Neuronal stem cell (in vitro differentiated cells): ENCODE data around the gene KPNB1. TPM values are rescaled to one million over a fixed set of nuclear protein-coding genes. Genes with fewer than 3 reads are reported as not detected.
A peak's percentile ranks its signal among the peaks of the same experiment; 100 is the strongest.

Source experiments
- DNase-seq: peaks from one replicate; pipeline ENCODE4 v3.0.0-alpha.2; 2013; ENCODE audit warnings: low spot score
- H2AFZ ChIP-seq: one replicate; pipeline ENCODE4 v1.6.1; 2013; ENCODE audit warnings: mild to moderate bottlenecking, low read length, inconsistent platforms
- H2AK5ac ChIP-seq: 2 replicates; pipeline ENCODE4 v1.6.1; 2013; ENCODE audit warnings: low read depth, mild to moderate bottlenecking, inconsistent platforms, low read length, moderate library complexity, mixed read lengths
- H2BK120ac ChIP-seq: 2 replicates; pipeline ENCODE4 v1.6.1; 2013; ENCODE audit warnings: low read depth, mild to moderate bottlenecking, inconsistent platforms, low read length, moderate library complexity, mixed read lengths
- H2BK12ac ChIP-seq: one replicate; pipeline ENCODE4 v1.6.1; 2013; ENCODE audit warnings: low read length, inconsistent platforms
- H2BK15ac ChIP-seq: 2 replicates; pipeline ENCODE4 v1.6.1; 2013; ENCODE audit warnings: mild to moderate bottlenecking, low read length, inconsistent platforms, mixed read lengths
- H2BK5ac ChIP-seq: one replicate; pipeline ENCODE4 v1.6.1; 2013; ENCODE audit warnings: inconsistent platforms, mild to moderate bottlenecking, low read length, moderate library complexity
- H3K14ac ChIP-seq: one replicate; pipeline ENCODE4 v1.6.1; 2013; ENCODE audit warnings: low read length, inconsistent platforms
- H3K18ac ChIP-seq: 2 replicates; pipeline ENCODE4 v1.6.1; 2013; ENCODE audit warnings: low read length, inconsistent platforms
- H3K23ac ChIP-seq: 2 replicates; pipeline ENCODE4 v1.6.1; 2013; ENCODE audit warnings: low read depth, mild to moderate bottlenecking, mixed read lengths, low read length, inconsistent platforms; ENCODE audit not compliant: poor library complexity
- H3K27ac ChIP-seq: replicated peaks from 3 replicates; pipeline ENCODE4 v1.5.1; 2013; ENCODE audit warnings: low read length, inconsistent platforms
- H3K27me3 ChIP-seq, 3 experiments: 2 replicates each; pipeline ENCODE4 v1.6.1; 2013; ENCODE audit warnings: low read length in 3 of 3, mild to moderate bottlenecking in 2 of 3, inconsistent platforms in 1 of 3, low read depth in 1 of 3, mixed read lengths in 1 of 3, moderate library complexity in 1 of 3; ENCODE audit not compliant: control insufficient read depth in 3 of 3, insufficient read depth in 3 of 3
- H3K36me3 ChIP-seq, 2 donors: replicated peaks in 1 of 2; 2 replicates each; pipeline ENCODE4 v1.6.1; 2013; ENCODE audit warnings: low read length in 2 of 2; ENCODE audit not compliant: control insufficient read depth in 2 of 2, insufficient read depth in 2 of 2
- H3K4ac ChIP-seq: 2 replicates; pipeline ENCODE4 v1.6.1; 2013; ENCODE audit warnings: inconsistent platforms, mild to moderate bottlenecking, low read length, moderate library complexity
- H3K4me1 ChIP-seq, 2 donors: 1 replicate in 1 of 2; 2 replicates in 1 of 2; pipeline ENCODE4 v1.6.1; 2013; ENCODE audit warnings: low read length in 2 of 2, low read depth in 1 of 2; ENCODE audit not compliant: control insufficient read depth in 2 of 2, insufficient read depth in 1 of 2
- H3K4me2 ChIP-seq: one replicate; pipeline ENCODE4 v1.6.1; 2013; ENCODE audit warnings: mild to moderate bottlenecking, low read length, inconsistent platforms; ENCODE audit not compliant: insufficient read depth, poor library complexity, severe bottlenecking
- H3K4me3 ChIP-seq, 2 donors: 2 replicates each; pipeline ENCODE4 v1.5.1; 2013; ENCODE audit warnings: low read length in 2 of 2, mild to moderate bottlenecking in 2 of 2, inconsistent platforms in 1 of 2, moderate library complexity in 1 of 2
- H3K79me1 ChIP-seq: one replicate; pipeline ENCODE4 v1.6.1; 2013; ENCODE audit warnings: low read depth, mild to moderate bottlenecking, inconsistent platforms, low read length, moderate library complexity
- H3K9ac ChIP-seq: one replicate; pipeline ENCODE4 v1.6.1; 2013; ENCODE audit warnings: mild to moderate bottlenecking, low read depth, low read length, inconsistent platforms; ENCODE audit not compliant: poor library complexity
- H3K9me3 ChIP-seq, 2 donors: replicated peaks in 1 of 2; 2 replicates each; pipeline versions ENCODE3 to v1.6.1; 2013; ENCODE audit warnings: low read length in 2 of 2, mild to moderate bottlenecking in 2 of 2, inconsistent platforms in 1 of 2, low read depth in 1 of 2, mixed read lengths in 1 of 2, moderate library complexity in 1 of 2; ENCODE audit not compliant: control insufficient read depth in 2 of 2, insufficient read depth in 1 of 2
- H4K8ac ChIP-seq: one replicate; pipeline ENCODE4 v1.6.1; 2013; ENCODE audit warnings: low read depth, mild to moderate bottlenecking, inconsistent platforms, low read length, moderate library complexity
- H4K91ac ChIP-seq: one replicate; pipeline ENCODE4 v1.6.1; 2013; ENCODE audit warnings: low read length, low read depth, mild to moderate bottlenecking, inconsistent platforms; ENCODE audit not compliant: poor library complexity
- WGBS, 2 donors: extraction: QIAGEN DNeasy Blood & Tissue Kit; methylation state at CpG; one replicate each; pipeline ENCODE4 v1.1.7; 2013; ENCODE audit warnings: missing lambda C conversion rate in 2 of 2, mixed read lengths in 1 of 2; ENCODE audit not compliant: insufficient read length in 2 of 2, insufficient replicate concordance in 1 of 2; ENCODE audit errors: extremely low coverage in 2 of 2; 5-methylcytosine and 5-hydroxymethylcytosine counted together
- polyA plus RNA-seq, 2 experiments: library from polyadenylated mRNA; stranded (reverse); fragments of 200-250 nt; gene quantifications; one replicate each; pipeline ENCODE4 v1.2.3, GENCODE V29; 2013

KPNB1 gene
- 208 TPM for polyA plus RNA-seq (2013, experiment 1 of 2)
- 239 TPM for polyA plus RNA-seq (2013, experiment 2 of 2)

DNA sequence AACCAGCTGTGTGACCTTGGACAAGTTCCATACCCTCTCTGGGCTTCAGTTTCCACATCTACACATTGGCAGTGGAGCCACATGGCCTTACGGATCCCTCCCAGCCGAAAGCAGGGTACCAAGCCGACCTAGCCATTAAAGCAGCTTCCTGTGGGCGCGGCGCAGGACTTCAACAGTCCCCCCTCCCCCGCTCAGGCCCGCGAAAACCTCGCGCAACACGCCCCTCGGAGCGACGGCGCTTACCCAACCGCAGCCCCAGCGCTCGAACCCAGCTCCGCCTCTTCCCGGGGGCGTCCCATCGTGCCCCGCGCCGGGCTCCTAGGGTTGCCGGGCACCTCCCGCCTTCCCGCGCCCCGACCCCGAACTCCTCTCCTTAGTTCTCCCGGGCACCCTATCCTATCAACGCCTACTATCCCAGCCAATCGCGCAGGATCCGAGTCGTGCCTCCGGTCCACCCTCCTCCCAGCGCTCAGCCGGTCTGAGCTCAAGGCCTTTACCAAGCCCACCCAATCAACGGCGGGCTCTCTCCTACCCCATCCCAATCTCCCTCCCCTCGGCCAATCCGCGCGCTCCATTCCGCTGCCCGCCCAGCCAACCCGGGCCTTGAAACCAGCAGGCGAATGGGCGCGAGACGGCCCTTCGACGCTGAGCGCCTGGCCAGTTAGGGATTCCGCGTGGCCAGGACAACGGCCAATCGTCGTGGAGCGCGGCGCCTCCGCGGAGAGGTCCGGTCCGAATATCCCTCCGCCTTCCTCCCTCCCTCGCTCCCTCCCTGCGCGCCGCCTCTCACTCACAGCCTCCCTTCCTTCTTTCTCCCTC lies at the start of gene KPNB1:
TSS of gene KPNB1 (plus strand) at position 767 of the 819 bp plus-strand sequence. CDS start 326 bp downstream, outside the sequence.
- peak within 1 kb of the TSS; percentile 32 for H2BK15ac ChIP-seq
- peak; percentile 100 for DNase-seq
- H2AFZ ChIP-seq = peak within 1 kb of the TSS; percentile 85
- no peak within 1 kb of the TSS for H3K14ac ChIP-seq
- peak within 1 kb of the TSS; percentile 98 for H3K9ac ChIP-seq
- H2AK5ac ChIP-seq = peak within 1 kb of the TSS; percentile 96
- peak within 1 kb of the TSS; percentile 96 for H3K18ac ChIP-seq
- peak within 1 kb of the TSS; percentile 53 for H2BK120ac ChIP-seq
- peak within 1 kb of the TSS; percentile 62 to 91 for H3K4me3 ChIP-seq
- H3K4ac ChIP-seq = peak within 1 kb of the TSS; percentile 42
- H3K9me3 ChIP-seq = no peaks in the 10 kb centered on the region
- H3K27me3 ChIP-seq = no peaks in the 10 kb centered on the region
- no CpG with 5 or more reads among the region's 74 CpGs for WGBS, 2 donors
- no peak within 1 kb of the TSS for H2BK12ac ChIP-seq
- peak within 1 kb of the TSS; percentile 35 for H2BK5ac ChIP-seq
- H3K4me1 ChIP-seq = peaks cover 0 to 9% of the 10 kb centered on the region in 2 donors
- H4K8ac ChIP-seq = peak within 1 kb of the TSS; percentile 83
- H3K23ac ChIP-seq = peak within 1 kb of the TSS; percentile 58
- H4K91ac ChIP-seq = no peak within 1 kb of the TSS
- peak within 1 kb of the TSS; percentile 97 for H3K27ac ChIP-seq
- H3K4me2 ChIP-seq = peak within 1 kb of the TSS; percentile 89
- H3K79me1 ChIP-seq = peaks cover 3% of the 10 kb centered on the region
- H3K36me3 ChIP-seq = peaks cover 13 to 37% of the 10 kb centered on the region in 2 donors

DNA sequence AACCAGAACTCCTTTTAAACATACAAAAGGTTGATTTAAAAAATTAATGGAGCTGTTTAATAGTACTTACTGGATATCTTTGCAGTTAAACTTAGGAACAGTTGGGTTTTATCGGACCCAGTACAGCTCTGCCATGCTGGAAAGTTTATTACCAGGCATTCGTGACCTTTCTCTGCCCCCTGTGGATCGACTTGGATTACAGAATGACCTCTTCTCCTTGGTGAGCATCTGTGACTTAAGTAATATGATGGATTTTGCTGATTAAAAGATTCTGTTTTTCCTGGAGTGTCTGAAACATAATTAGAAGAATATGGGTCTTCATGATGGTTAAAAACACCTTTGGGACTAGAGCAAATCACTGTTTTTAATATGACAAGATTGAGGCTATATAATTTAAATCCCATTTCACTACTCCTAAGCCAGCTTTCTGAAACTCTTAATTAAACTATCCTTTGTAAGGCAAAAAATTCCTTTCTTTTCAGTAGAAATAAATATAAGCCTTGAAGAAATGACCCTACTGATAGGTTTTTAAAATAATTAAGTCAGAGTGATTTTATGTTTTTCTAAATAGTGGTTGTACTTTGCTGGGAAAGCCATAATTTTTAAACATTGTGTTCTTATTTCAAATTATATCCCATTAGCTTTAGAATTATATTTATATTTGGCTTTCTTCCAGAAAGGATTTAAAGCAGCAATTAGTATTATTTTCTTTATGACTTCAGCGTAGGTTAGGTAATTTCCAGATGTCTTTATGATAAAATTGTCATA lies 45.7 kb upstream of the KPNB1 start:
- no peak overlapping the region for H4K8ac ChIP-seq
- H3K4me2 ChIP-seq = no peak overlapping the region
- H2BK5ac ChIP-seq = no peak overlapping the region
- no peak overlapping the region for H2AFZ ChIP-seq
- peaks cover 0 to 2% of the 10 kb centered on the region in 2 donors for H3K4me1 ChIP-seq
- H3K9me3 ChIP-seq = no peaks in the 10 kb centered on the region
- H3K14ac ChIP-seq = no peak overlapping the region
- H3K36me3 ChIP-seq = peaks cover 14 to 95% of the 10 kb centered on the region in 2 donors
- H3K9ac ChIP-seq = no peak overlapping the region
- no peaks in the 10 kb centered on the region for H3K27me3 ChIP-seq
- no peak overlapping the region for H2BK12ac ChIP-seq
- no peak overlapping the region for H3K18ac ChIP-seq
- WGBS, 2 donors = no CpG with 5 or more reads among the region's 4 CpGs
- H3K4ac ChIP-seq = no peak overlapping the region
- no peaks in the 10 kb centered on the region for H3K79me1 ChIP-seq
- no peak overlapping the region for H2AK5ac ChIP-seq
- no peak overlapping the region for H3K4me3 ChIP-seq
- H2BK120ac ChIP-seq = no peak overlapping the region
- H2BK15ac ChIP-seq = no peak overlapping the region
- DNase-seq = no peak
- H4K91ac ChIP-seq = no peak overlapping the region
- H3K23ac ChIP-seq = no peak overlapping the region
- H3K27ac ChIP-seq = no peak overlapping the region

DNA sequence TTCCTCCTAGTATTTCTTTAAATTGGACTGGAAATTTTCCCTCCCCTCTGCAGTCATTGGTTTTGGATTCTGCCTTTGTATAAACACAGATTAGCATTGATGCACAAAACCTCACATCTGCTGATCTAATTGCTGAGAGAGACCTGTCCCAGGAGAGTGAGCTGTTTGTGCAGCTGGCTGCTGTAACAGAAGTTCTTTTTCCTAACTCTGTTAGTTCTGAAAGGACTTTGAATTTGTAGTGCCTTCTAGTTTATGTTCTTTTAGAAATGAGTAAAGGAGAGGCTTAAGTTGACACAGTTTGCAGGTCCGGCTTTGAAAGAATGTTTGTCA lies 45.2 kb upstream of the KPNB1 start:
- H3K9me3 ChIP-seq = no peaks in the 10 kb centered on the region
- no peak overlapping the region for H3K14ac ChIP-seq
- no peak overlapping the region for H3K18ac ChIP-seq
- H3K27ac ChIP-seq = no peak overlapping the region
- H2BK5ac ChIP-seq = no peak overlapping the region
- H3K27me3 ChIP-seq = no peaks in the 10 kb centered on the region
- no peak overlapping the region for H3K23ac ChIP-seq
- no peaks in the 10 kb centered on the region for H3K79me1 ChIP-seq
- no peak overlapping the region for H2AFZ ChIP-seq
- no peak overlapping the region for H3K4me2 ChIP-seq
- no peak overlapping the region for H4K91ac ChIP-seq
- peaks cover 0 to 2% of the 10 kb centered on the region in 2 donors for H3K4me1 ChIP-seq
- no peak overlapping the region for H2AK5ac ChIP-seq
- no peak overlapping the region for H2BK120ac ChIP-seq
- no peak overlapping the region for H3K4ac ChIP-seq
- H4K8ac ChIP-seq = no peak overlapping the region
- H2BK12ac ChIP-seq = no peak overlapping the region
- no peak overlapping the region for H2BK15ac ChIP-seq
- H3K4me3 ChIP-seq = no peak overlapping the region
- no CpG with 5 or more reads among the region's 1 CpG for WGBS, 2 donors
- peaks cover 14 to 95% of the 10 kb centered on the region in 2 donors for H3K36me3 ChIP-seq
- H3K9ac ChIP-seq = no peak overlapping the region
- DNase-seq = no peak

DNA sequence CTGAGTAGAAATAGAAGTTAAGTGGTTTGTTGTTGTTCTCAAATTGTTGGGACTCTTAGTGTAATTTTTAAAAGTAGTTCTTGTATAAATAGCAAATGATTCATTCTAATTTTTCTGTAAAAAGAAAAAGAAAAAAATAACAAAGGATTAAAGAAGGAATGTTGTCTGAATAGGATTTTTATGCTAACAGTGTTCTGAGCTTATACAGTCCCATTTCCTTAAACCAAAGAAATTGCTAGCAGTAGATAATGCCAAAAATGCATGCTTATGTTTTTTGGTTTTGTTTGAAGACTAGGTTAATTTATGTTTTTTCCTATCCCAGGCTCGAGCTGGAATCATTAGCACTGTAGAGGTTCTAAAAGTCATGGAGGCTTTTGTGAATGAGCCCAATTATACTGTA lies 44.7 kb upstream of the KPNB1 start:
- Histone ChIP-seq H3K23ac (no peak overlapping the region), H2AK5ac (no peak overlapping the region), H4K8ac (no peak overlapping the region), H3K79me1 (no peaks in the 10 kb centered on the region), H3K27ac (no peak overlapping the region), H3K14ac (no peak overlapping the region), H4K91ac (no peak overlapping the region), H3K4me1 (peaks cover 0 to 2% of the 10 kb centered on the region in 2 donors), H3K4me2 (no peak overlapping the region), H3K4me3 (no peak overlapping the region), H3K18ac (no peak overlapping the region), H3K9ac (no peak overlapping the region), H3K4ac (no peak overlapping the region), H2BK120ac (no peak overlapping the region), H2BK12ac (no peak overlapping the region), H3K27me3 (no peaks in the 10 kb centered on the region), H3K36me3 (peaks cover 13 to 94% of the 10 kb centered on the region in 2 donors), H2BK5ac (no peak overlapping the region), H3K9me3 (no peaks in the 10 kb centered on the region), H2BK15ac (no peak overlapping the region), H2AFZ (no peak overlapping the region)
- WGBS, 2 donors = no CpG with 5 or more reads among the region's 1 CpG
- DNase-seq = no peak
